ENCODE results near the gene MYO1D. TPM values are rescaled to one million over a fixed set of nuclear protein-coding genes. Genes with fewer than 3 reads are reported as not detected.

Gene MYO1D
- total RNA-seq, 1 experiment from 2014 or later, result 1.3 TPM

GRCh38 chr17:32659419-32659842 lies 217.5 kb downstream of the MYO1D start:
- no peaks in the 10 kb centered on the region for H3K4me1 ChIP-seq (ENCODE audit: control insufficient read depth, insufficient read depth, low read length)
- ATAC-seq (peak; percentile 94), DNase-seq (ENCODE audit: low read depth, low spot score) (peak; percentile 79)
- ChIA-PET POLR2A (no interaction called here), CTCF (interaction anchor here (0.6 to 1.7 kb wide), 4 partner anchors 95 to 586 kb away, joined by 3 to 8 read pairs (median 4); no protein-coding TSS in a partner anchor)
- no peak overlapping the region for H3K4me3 ChIP-seq (ENCODE audit: low read depth in 2 of 2, low read length in 2 of 2)
- intact Hi-C loops (cut with micrococcal nuclease; ENCODE audit: unreplicated experiment) (no loop called here), in situ Hi-C loops (cut with HindIII; ENCODE audit: low pct_unique_long_range_greater_than_20kb, low sequenced_read_pairs) (no loop called here)
- peaks cover 9% of the 10 kb centered on the region for H3K27me3 ChIP-seq (ENCODE audit: control insufficient read depth, insufficient read depth, low read length)
- H3K9me3 ChIP-seq (ENCODE audit: control insufficient read depth, insufficient read depth, low read depth, low read length), result no peaks in the 10 kb centered on the region
- no peak overlapping the region for H3K27ac ChIP-seq (ENCODE audit: low read length)
- TF ChIP-seq REST (IDR thresholded peaks at IDR 0.05; ENCODE audit: insufficient read depth in 1 of 2, low read depth in 2 of 2, low read length in 1 of 2) (no peak), SIN3A (IDR thresholded peaks at IDR 0.05; ENCODE audit: borderline replicate concordance, insufficient read depth, low read depth, low read length) (no peak), CTCF (IDR thresholded peaks at IDR 0.05) (peak; percentile 96), TCF7L2 (IDR thresholded peaks at IDR 0.05; ENCODE audit: low read depth, low read length) (no peak), POLR2AphosphoS5 (IDR thresholded peaks at IDR 0.05; ENCODE audit: low read depth, low read length) (no peak)
- no TSS peak for BruUV-seq (replicated peaks)
- H3K36me3 ChIP-seq (ENCODE audit: control insufficient read depth, insufficient read depth, low read length), result no peaks in the 10 kb centered on the region

- in situ Hi-C loops (cut with HindIII; ENCODE audit: low pct_unique_long_range_greater_than_20kb, low sequenced_read_pairs) (no loop called here), intact Hi-C loops (cut with micrococcal nuclease; ENCODE audit: unreplicated experiment) (no loop called here)
- no peak for TF ChIP-seq SIN3A (IDR thresholded peaks at IDR 0.05; ENCODE audit: borderline replicate concordance, insufficient read depth, low read depth, low read length)
- TF ChIP-seq CTCF (IDR thresholded peaks at IDR 0.05), result 0 out of 2 replicates have a peak, but pooled peaks have one; percentile 0
- ATAC-seq, result peak; percentile 52
- Histone ChIP-seq H3K4me1 (ENCODE audit: control insufficient read depth, insufficient read depth, low read length) (no peaks in the 10 kb centered on the region), H3K36me3 (ENCODE audit: control insufficient read depth, insufficient read depth, low read length) (no peaks in the 10 kb centered on the region), H3K4me3 (ENCODE audit: low read depth in 2 of 2, low read length in 2 of 2) (no peak overlapping the region), H3K27me3 (ENCODE audit: control insufficient read depth, insufficient read depth, low read length) (peaks cover 6% of the 10 kb centered on the region), H3K27ac (ENCODE audit: low read length) (no peak overlapping the region), H3K9me3 (ENCODE audit: control insufficient read depth, insufficient read depth, low read depth, low read length) (no peaks in the 10 kb centered on the region)
- ChIA-PET POLR2A (no interaction called here), CTCF (interaction anchor here (0.6 to 1.7 kb wide), 5 partner anchors 15 to 587 kb away, joined by 3 to 8 read pairs (median 4); no protein-coding TSS in a partner anchor)
- no peak for DNase-seq (ENCODE audit: low read depth, low spot score)
- BruUV-seq (replicated peaks), result no TSS peak
Measured at GRCh38 chr17:32658470-32659418, 218.2 kb downstream of the MYO1D start.

Data from Panc1 (cell line).